Effector CD4-positive, alpha-beta T cell (primary cell): ENCODE measurements around the gene PLXNA3.

Experiments used
- DNase-seq: peaks from one replicate; pipeline ENCODE4 v3.0.0-alpha.2; 2020

The PLXNA3 gene

DNA sequence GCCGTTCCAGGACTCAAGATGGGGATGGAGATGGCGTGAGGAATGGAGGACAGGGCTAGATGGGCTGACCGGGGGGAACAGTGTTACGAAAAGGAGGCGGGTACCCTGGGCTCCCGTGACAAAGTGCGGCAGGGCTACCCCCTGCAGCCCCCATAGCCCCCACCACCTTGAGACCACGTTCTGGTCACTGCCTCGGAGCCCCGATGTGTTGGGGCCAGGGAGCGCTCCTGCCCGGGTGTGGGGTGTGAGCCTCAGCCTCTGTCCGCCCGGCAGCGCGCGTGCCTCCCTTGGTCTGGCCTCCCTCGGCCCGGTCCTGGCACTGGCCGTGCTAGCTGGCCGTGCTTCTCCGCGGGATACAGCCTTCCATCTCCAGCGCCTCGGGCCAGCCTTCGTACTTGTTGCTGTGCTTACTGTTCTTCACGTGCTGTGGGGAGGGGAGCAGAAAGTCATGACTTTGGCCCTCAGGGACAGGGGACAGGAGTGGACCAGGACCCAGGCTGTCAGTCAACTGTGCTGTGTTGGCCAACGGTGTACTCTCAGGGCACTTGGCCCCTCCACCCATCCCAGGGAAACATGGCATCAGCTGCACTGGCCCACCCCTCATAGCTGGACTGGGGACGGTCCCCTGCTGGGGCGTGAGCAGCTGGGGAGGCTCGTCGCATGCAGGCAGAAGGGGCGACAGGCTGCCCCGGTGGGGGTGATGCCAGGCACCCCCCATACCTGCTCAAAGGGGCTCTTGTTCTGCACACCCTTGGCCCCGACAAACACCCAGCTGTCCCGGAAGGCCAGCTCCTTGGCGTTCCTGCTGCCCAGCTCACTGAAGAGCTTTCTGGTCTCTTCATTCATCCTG is 48.6 kb downstream of the PLXNA3 start:
- DNase-seq = no peak

DNA sequence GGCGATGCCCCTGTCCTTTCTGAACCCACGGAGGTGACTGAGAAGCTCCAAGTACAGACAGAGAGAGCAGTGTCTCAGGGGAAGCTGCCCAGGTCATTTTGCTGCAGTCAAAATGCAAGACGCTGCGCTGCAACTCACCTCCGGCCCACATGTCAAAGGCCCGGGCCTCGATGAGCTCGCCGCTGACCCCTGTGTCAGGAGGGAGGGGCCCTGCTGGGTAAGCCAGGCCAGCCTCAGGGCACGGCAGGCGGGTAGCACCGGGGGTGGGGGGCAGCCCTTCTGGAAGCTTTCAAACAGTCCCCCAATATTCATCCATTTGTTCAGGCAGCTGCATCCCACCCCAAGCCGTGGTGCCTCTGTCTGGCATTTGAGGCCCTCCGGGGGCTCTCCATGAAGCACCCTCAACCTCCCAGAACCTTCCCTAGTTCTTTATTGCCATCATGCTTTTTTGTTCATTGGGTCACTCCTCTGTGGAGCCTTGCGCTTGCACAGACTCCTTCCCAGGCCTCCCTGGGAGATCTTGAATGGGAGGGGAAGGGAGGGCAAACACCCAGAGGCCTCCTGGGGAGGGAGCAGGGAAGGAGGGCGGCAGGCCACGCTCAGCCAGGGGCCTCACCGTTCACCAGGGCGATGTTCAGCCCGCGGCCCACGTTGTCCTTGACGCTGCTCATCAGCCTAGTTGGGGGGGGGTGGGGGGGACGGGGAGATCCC is 49.7 kb downstream of the PLXNA3 start:
- no peak for DNase-seq

DNA sequence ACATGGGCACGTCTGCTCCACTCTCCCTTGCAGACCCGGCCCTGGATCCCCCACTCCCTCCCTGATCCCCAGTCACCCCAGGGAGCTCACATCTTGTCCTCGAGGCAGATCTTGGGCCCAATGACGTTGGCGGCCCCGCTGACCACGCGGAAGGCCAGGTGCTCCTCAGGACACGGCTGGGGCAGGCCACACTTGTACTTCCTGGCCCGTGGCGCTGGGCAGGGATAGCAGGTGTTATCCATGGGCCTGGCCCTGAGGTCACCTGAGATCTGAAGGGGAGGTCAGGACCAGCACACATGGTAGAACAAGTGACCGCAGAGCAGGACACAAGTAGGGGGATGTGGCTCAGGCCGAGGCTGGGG is 50.3 kb downstream of the PLXNA3 start:
- DNase-seq = no peak

DNA sequence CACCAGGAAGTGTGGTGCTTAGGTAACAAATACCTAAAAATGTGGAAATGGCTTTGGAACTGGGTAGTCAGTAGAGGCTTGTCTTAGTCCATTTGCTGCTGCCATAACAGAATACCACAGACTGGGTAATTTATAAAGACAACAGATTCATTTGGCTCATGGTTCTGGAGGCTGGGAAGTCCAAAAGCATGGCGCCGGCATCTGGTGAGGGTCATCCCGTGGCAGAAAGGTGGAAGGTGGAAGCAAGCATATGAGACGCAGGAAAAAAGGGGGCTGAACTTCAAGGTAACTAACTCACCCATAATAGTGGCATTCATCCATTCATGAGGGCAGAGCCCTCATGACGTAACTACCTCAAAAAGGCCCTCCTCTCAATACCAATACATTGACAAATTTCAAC is 51.4 kb downstream of the PLXNA3 start:
- DNase-seq = no peak

DNA sequence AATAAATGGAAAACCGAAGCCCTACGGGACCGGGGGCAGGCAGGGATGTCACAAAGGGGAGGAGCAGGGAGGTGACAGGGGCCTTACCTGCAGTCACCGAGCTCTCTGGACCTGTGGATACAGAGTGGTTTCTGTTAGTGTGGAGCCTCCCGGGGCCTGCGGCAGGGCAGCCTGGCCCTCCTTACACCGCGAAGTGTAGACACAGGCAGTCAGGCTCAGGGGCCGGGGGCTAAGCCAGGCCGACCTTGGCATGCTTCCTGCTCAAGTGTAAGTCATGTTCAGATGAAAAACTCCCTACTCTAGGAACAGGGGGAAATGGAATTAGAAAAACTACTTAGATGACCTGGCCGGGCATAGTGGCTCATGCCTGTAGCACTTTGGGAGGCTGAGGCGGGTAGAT is 53.7 kb downstream of the PLXNA3 start:
- no peak for DNase-seq

DNA sequence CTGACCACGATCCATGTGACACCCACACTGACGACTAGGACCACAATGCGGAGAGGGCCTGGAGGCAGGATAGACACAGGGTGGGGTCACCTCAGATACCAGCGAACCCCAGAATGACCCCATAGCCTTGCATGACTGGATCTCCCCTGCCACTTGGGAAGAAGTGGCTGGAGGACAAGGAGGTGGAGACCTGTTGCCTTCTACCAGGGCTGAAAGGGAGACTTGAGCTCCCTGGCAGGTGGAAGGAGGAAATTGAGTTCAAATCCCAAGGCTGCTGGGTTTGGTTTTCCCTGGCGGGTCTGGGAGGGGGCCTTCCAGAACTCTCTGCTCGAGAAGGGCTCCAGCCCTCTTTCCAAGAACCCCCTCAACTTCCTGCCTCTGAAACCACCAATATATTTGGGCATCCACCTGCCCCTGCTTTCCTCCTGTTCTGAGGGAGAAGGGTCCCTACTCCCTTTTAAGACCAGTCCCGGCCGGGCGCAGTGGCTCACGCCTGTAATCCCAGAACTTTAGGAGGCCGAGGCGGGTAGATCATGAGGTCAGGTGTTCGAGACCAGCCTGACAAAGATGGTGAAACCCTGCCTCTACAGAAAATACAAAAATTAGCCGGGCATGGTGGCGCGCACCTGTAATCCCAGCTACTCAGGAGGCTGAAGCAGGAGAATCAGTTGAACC is 54.9 kb downstream of the PLXNA3 start:
- DNase-seq = no peak

DNA sequence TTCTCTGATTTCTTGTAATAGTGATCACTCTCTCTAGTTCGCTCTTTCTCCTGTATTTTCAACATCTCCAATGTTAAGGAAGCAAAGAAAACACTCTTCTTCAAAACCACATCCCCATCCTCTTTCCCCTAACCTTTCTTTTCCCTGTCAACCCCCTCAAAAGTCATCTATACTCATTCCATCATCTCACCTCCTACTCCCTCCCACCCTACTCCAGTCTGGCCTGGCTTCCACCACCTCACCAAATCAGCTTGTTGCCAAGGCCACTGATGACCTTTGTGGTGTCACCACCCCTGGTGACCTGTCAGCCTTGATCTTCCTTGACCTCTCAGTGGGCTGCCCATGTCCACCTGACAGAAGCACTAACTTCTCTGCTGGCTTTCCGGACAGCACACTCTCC is 55.6 kb downstream of the PLXNA3 start:
- DNase-seq = no peak

DNA sequence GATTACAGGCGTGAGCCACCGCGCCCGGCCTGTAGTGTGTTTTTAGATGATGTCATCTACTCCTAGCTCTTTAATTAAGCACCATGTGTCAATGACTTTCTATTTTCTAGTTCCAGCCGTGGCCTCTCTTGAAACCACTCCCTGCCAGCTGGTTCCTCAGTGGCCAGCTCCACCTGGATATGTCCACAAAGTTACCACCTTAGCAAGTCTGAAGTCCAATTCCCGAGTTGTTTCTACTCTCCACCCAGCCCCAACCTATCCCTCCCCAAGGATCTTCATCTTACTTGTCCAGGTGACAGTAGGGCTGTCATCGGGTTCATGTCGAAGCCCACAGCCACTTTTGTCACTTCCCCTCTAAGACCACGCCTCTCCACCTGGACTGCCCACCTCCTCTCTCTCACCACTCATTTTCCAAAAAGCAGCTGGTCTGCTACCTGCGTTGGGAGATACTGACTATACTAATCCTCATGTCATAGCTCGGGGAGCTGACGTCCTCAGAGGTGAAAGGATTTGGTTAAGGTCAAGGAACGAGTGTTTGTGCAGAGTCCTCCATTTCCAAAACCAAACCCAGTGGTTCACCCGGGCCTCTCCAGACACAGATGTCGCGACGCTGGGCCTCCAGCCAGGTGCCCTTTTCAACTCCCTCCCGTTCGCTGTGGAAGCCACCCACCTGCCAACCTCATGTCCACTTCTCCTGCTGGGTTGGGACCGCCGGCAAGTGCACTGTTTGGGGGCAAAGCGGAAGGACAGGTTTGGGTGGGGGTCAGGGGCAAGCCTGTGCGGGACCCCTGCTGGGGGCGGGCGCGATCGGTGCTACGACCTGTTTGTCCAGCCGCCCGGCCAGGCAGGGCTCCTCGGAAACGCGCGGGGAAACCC is 57.2 kb downstream of the PLXNA3 start:
- no peak for DNase-seq

DNA sequence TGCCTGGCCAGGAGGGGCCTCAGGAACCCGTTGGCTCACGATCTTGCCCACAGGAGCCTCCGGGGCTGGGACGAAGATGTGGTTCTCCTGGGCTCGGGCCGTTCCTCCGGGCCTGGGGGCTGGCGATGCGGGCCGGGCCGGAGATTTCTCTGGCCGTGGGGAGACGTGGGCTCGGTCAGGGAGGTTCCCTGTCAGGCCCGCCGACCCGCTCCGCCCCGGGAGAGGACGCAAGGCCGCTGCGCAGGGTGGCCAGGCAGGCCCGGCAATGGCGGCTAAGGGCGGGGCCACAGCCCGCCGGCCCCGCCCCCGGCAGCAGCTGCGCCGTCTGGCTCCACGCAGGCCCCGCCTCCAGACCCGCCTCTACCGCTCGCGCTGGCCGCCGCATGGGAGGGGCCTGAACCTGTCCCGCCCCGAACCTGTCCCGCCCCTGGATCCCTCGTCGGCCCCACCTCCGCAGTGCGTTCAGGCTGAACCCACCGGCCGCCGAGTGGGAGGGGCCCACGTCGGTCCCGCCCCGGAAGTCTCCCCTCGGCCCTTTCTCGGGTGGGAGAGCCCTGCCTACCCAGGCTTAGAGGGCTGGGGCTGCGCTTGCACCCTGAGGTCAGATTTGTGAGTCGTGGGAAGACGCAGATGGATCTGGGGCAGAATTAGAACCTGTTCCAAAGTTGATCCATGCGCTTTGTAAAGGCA is 58.0 kb downstream of the PLXNA3 start, which contains the start of gene FAM3A:
TSS of gene FAM3A (minus strand) at position 267 of the 690 bp plus-strand sequence. CDS start 460 bp downstream, outside the sequence.
- DNase-seq = peak; percentile 88

DNA sequence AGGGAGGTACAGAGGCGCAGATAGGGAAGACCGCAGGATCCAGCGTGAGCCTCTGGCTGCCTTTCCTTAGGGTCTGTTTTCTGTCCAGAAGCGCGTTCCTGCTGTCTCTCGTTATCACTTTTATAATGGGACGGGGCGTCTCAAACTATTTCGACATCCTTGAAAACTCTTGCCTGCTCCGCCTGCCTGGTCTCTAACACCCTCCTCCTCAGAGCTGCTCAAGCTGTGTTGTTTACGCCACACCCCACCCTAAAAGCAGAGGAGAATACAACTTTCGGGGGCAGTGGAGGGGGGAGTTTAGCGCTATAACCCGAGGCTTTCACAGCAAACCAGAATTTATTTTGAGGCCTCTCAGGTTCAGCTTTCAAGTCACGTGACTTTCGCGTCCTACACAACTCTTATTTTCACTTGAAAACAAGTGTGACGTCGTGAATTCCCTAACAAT is 58.6 kb downstream of the PLXNA3 start:
- no peak for DNase-seq

DNA sequence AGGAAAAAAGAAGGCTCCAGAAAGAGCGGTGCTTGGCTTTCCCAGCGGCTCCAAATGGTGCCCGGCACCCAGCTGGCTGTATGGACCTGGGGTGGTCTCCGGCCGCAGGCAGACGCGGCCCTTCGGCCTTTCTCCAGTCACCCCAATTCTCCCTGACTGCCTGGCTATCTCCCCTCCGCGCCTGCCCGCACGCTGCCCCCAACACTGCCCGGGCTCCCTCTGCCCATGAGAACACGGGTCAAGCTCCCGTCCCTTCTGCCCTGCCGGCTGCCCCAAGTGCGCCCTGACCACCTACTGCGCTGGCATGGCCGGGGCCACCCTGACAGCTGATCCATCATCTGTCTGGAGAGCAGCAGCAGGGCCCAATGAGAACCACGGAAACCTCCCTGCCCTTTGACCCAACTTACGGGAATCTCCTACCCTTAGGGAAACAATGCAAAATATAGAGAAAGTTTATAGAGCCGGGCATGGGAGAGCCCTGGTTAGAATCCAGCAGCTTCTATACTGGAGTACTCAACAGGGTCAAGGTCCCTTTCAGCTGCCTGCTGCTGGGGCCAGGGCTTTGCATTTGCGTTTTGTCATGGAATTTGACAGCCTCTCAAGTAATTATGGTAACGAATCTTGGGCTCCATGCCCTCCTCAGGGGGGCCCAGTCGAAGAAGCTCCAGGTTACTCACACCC is 59.2 kb downstream of the PLXNA3 start:
- DNase-seq = no peak

DNA sequence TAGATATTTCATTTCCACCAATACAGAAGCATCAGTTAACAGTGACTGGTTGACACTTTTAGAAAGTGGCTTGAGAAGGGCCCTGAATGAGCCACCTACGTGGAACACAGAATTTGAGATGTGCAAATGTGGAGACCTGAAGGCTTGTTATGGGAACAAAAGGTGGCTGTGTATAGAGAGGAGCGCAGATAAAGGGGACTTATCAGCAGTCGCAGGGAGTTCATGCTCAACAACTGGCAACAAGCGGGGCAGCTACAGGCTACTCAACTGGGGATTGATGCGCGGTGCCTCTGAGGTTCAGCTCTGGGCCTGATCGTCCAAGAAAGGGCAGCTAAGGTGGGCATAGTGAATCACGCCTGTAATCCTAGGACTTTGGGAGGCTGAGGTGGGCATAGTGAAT is 61.3 kb downstream of the PLXNA3 start:
- no peak for DNase-seq

DNA sequence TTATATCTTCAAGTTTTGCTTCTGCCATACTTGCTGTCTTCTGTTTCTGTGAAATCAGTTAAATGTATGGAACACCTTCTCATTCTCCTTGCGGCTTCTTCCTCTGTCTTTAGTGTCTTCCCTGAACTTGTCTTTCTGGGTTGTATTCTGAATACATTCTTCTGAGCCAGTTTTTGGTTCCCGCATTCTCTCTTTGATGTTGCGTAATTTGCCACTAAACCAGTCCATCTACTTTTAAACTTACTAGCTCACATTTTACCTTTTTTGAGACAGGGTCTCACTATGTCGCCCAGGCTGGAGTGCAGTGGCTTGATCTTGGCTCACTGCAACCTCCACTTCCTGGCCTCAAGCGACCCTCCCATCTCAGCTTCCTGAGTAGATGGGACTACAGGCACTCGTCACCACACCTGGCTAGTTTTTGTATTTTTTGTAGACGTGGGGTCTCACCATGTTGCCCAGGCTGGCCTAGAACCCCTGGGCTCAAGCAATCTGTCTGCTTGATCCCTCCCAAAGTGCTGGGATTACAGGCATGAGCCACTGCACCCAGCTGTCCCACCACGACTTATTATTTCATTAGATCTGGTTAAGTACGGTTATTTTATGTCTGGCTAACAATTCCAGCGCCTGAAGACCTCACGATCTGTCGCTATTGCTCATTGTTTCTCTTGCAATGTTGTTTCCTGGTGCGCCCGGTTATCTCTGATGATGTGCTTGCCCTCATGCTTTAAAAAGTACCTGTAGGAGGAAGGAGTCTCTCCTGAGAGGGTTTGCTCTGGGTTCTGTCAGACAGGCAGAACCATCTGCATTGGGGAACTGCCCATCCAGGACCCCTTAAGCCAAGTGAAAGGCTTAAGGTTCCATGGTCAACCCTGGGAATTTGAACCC is 67.8 kb downstream of the PLXNA3 start:
- DNase-seq = no peak

DNA sequence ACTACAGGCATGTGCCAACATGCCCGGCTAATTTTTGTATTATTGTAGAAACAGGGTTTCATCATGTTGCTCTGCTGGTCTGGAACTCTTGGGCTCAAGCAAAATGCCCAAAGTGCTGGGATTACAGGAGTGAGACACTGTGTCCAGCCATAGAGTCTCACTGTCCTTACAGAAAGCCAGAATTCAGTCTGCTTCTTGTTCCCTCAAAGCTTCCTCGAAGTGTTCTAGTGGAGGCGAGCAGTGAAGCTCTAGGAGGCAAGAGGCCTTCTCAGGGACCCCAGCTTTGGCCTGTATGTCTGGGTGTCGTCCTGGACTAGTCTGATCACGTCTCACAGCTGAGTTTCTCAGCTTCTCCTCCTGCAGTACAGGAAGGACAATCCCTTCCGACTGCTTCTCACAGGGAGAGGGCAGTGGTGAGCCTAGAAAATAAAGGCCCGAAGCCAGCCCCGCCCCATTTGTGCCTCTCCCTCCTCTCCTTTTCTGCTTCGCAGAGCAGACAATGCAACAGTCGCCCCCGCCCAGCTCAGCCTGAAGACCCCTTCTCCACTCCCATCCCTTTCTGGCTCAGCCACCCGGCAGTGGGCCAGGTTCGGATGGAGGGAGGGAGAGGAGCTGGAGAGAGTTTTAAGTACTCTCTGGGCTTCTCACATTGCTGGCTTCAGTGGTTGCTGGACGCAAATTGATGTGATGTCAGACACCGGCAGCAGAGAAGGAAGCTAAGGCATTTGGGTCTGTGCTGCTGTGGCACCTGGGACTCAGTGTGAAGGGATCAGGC is 69.0 kb downstream of the PLXNA3 start:
- DNase-seq = peak; percentile 33
